ENCODE results near the gene ATP6V1C2. TPM values are rescaled to one million over a fixed set of nuclear protein-coding genes. Genes with fewer than 3 reads are reported as not detected.

ATP6V1C2 gene
- polyA plus RNA-seq, 2 of the 4 experiments (the other 2 are of a cell fraction) = 0.08 to 0.14 TPM

GRCh38 chr2:10788855-10789254 lies 67.4 kb downstream of the ATP6V1C2 start:
- TF ChIP-seq RNF2 (IDR thresholded peaks at IDR 0.05; ENCODE audit: borderline replicate concordance, low read depth) (no peak), REST (IDR thresholded peaks at IDR 0.05) (no peak), MYC (IDR thresholded peaks at IDR 0.05; ENCODE audit: borderline replicate concordance, low read length) (no peak), FOSB (CRISPR knock-in tag; IDR thresholded peaks at IDR 0.05) (no peak), USF2 (IDR thresholded peaks at IDR 0.05) (no peak)
- ChIA-PET CTCF (interaction anchor here (0.6 to 1.8 kb wide), 8 partner anchors 8 to 810 kb away, joined by 3 to 5 read pairs (median 3); no protein-coding TSS in a partner anchor), POLR2A (interaction anchor here (0.6 kb wide), 1 partner anchor 71 kb away, joined by 3 read pairs; no protein-coding TSS in a partner anchor)
- Histone ChIP-seq H3K27ac (no peak overlapping the region), H3K9me3 (no peaks in the 10 kb centered on the region), H3K4me3 (no peak overlapping the region), H3K4me2 (no peak overlapping the region), H3K4me1 (peaks cover 5% of the 10 kb centered on the region; the same call in 1 of the 3 replicates)
- ATAC-seq = no peak
- no peak for DNase-seq (ENCODE audit: low read depth in 1 of 2, low spot score in 1 of 2)
- FAIRE-seq = no peak
- 89% methylated on average over 8 of the region's 8 CpGs for WGBS (ENCODE audit: missing lambda C conversion rate)

GRCh38 chr2:10790228-10790973 lies 69.0 kb downstream of the ATP6V1C2 start:
- Histone ChIP-seq H3K27ac (no peak overlapping the region), H3K4me1 (no peaks in the 10 kb centered on the region), H3K4me2 (no peak overlapping the region), H3K4me3 (no peak overlapping the region), H3K9me3 (no peaks in the 10 kb centered on the region)
- WGBS (ENCODE audit: missing lambda C conversion rate) = 92% methylated on average over 6 of the region's 6 CpGs
- DNase-seq (ENCODE audit: low read depth in 1 of 2, low spot score in 1 of 2) (no peak), FAIRE-seq (no peak), ATAC-seq (no peak)
- ChIA-PET POLR2A (no interaction called here), CTCF (interaction anchor here (0.7 to 2.6 kb wide), 5 partner anchors 9 to 657 kb away, joined by 3 to 14 read pairs (median 3); no protein-coding TSS in a partner anchor)
- TF ChIP-seq MYC (IDR thresholded peaks at IDR 0.05; ENCODE audit: borderline replicate concordance, low read length) (no peak), PHF8 (IDR thresholded peaks at IDR 0.05; ENCODE audit: borderline replicate concordance, low read depth) (no peak), HDAC2 (IDR thresholded peaks at IDR 0.05) (no peak), ZSCAN20 (CRISPR knock-in tag; IDR thresholded peaks at IDR 0.05) (no peak), NFE2L2 (conservative IDR thresholded peaks at IDR 0.05; ENCODE audit: low read length) (no peak), FOSL2 (IDR thresholded peaks at IDR 0.05) (no peak), FOSL2 (CRISPR knock-in tag; IDR thresholded peaks at IDR 0.05) (no peak), BCL3 (IDR thresholded peaks at IDR 0.05) (no peak), CHD2 (IDR thresholded peaks at IDR 0.05; ENCODE audit: low read length, partially characterized antibody) (no peak), TP53 (CRISPR knock-in tag; IDR thresholded peaks at IDR 0.05) (no peak), ZNF302 (CRISPR knock-in tag; IDR thresholded peaks at IDR 0.05) (no peak), JUN (IDR thresholded peaks at IDR 0.05) (no peak), MAFK (IDR thresholded peaks at IDR 0.05; ENCODE audit: partially characterized antibody) (no peak)
